Heart right ventricle (tissue), 16 donors: ENCODE results near the gene ATOX1. TPM values are rescaled to one million over a fixed set of nuclear protein-coding genes. Genes with fewer than 3 reads are reported as not detected.

Experiments used
- ATAC-seq, 8 donors: fragments of 200-7000 bp; cut with Tn5 transposase; one replicate each; pipeline ENCODE4 v1.9.1; 2020; ENCODE audit warnings: mild to moderate bottlenecking in 8 of 8, moderate library complexity in 8 of 8, moderate number of reproducible peaks in 1 of 8
- DNase-seq, 2 donors: peaks; one replicate each; pipeline ENCODE4 v3.0.0-alpha.2; 2020
- H3K27ac ChIP-seq, 10 donors: fragments of 200-600 bp; sonication (generic) in 2 of 10; one replicate each; pipeline versions ENCODE4 v1.5.0 to v1.8.0; 2020 to 2022; ENCODE audit warnings: mild to moderate bottlenecking in 3 of 10
- H3K27me3 ChIP-seq, 7 donors: fragments of 200-600 bp; one replicate each; pipeline ENCODE4 v1.8.0; 2021 to 2022; ENCODE audit warnings: mild to moderate bottlenecking in 2 of 7
- H3K36me3 ChIP-seq, 9 donors: fragments of 200-600 bp; sonication (generic) in 1 of 9; one replicate each; pipeline versions ENCODE4 v1.5.0 to v1.8.0; 2020 to 2022; ENCODE audit warnings: mild to moderate bottlenecking in 2 of 9
- H3K4me1 ChIP-seq, 9 donors: fragments of 200-600 bp; sonication (generic) in 1 of 9; one replicate each; pipeline versions ENCODE4 v1.5.0 to v1.8.0; 2020 to 2022; ENCODE audit warnings: mild to moderate bottlenecking in 4 of 9
- H3K4me3 ChIP-seq, 10 donors: fragments of 200-600 bp; sonication (generic) in 2 of 10; one replicate each; pipeline versions ENCODE4 v1.5.0 to v1.8.0; 2020 to 2022; ENCODE audit warnings: mild to moderate bottlenecking in 7 of 10, moderate library complexity in 2 of 10
- H3K9me3 ChIP-seq, 11 donors: fragments of 200-600 bp in 10 of 11; sonication (generic) in 2 of 11; one replicate each; pipeline versions ENCODE4 v1.5.0 to v1.8.0; 2013 to 2022; ENCODE audit warnings: mild to moderate bottlenecking in 2 of 11, control low read depth in 1 of 11, moderate library complexity in 1 of 11
- CTCF ChIP-seq, 9 donors: fragments of 200-600 bp; sonication (generic) in 2 of 9; IDR thresholded peaks; one replicate each; pipeline versions ENCODE4 v1.5.0 to v1.8.0; 2021 to 2022; ENCODE audit warnings: antibody characterized with exemption in 9 of 9, mild to moderate bottlenecking in 5 of 9, moderate library complexity in 1 of 9
- WGBS, 2 donors: extraction: QIAGEN DNeasy Blood & Tissue Kit; methylation state at CpG; one replicate each; pipeline ENCODE4 v1.1.7; 2013; ENCODE audit warnings: inconsistent platforms in 1 of 2; 5-methylcytosine and 5-hydroxymethylcytosine counted together
- intact Hi-C, 10 donors: fragments of 100-400 bp; cut with DNase I; formaldehyde crosslinking; loops; one replicate each; pipeline versions ENCODE4 v1.11.1 to v1.14.2; 2022
- polyA plus RNA-seq, 2 donors: library from polyadenylated mRNA; stranded (reverse); fragments of 200-250 nt; gene quantifications; one replicate each; pipeline ENCODE4 v1.2.3, GENCODE V29; 2013
- total RNA-seq, 10 donors: library from RNA; stranded (reverse); fragmentation: NEBNext Ultra II Directional in 3 of 10; extraction: Animal tissue kit (Norgen Biotek cat#: 25700) in 3 of 10; gene quantifications; one replicate each; pipeline versions ENCODE4 v1.2.1 to v1.2.4, GENCODE V29; 2021 to 2023
- donor health status: Arrhythmogenic right ventricular cardiomyopathy.
- donor health status: ischemic (EF 13 %, LVEDD 7.1; RV severe dilation, severe dysfunction).
- donor health status: healthy with polysubstance abuse.
- donor health status: DM: no; HTN: yes; CAD: no.
- donor health status: DM: no; HTN: no; CAD: no.
- donor health status: ischemic (EF 25% LVEDD 6.9; RV normal size, moderate dysfunction).
- donor health status: ischemic (EF 25% LVEDD 5.7; RV mildly dilated, moderate dysfunction).
- donor health status: healthy.
- donor health status: DM: yes; HTN: yes; CAD: no.
- donor health status: Ischemic cardiomyopathy.
- donor health status: ischemic (EF 35%, LVEDD 5.7; RV mildly dilated, moderate dysfunction).
- donor health status: nonischemic (EF 11% LVEDD 7.7; RV severe dilation, severe dysfunction).
- donor health status: DM: yes; HTN: yes; CAD: no.
- donor health status: PGD.
- donor health status: ischemic (EF 29% LVEDD 5.4; RV normal size, mild dysfunction).
- donor health status: nonischemic (EF 23%, LVEDD 6.1; RV moderate dilation, normal function).

ATOX1 gene
- total and polyA plus RNA-seq, 12 donors: 52.5 to 125 (median 67.3) TPM

DNA sequence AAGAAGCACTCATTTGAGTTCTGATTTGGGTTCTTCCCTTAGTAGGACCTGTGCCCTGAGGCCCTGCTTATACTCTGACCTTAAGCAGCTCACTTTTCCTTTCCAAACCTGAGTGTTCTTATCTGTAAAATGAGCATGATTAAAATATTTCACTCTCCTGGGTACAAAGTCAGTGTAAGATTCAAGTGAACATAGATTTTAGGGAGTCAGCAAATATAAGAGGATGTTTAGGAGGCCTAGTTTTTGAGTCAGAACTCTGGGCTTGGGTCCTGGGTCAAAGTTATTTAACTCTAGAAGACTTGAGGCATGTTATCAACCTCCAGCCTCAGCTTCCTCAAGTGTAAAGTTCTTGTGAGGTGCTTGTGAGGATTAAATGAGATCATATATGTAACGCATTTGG is 63.0 kb downstream of the ATOX1 start:
- H3K4me3 ChIP-seq: no peak overlapping the region
- DNase-seq (no peak), ATAC-seq (no peak)
- no peak for TF ChIP-seq CTCF (IDR thresholded peaks at IDR 0.05)
- intact Hi-C loops: loop anchor here in 1 of 10 donors (5.0 kb wide), 1 partner anchor 33 kb away; no protein-coding TSS in a partner anchor
- peaks cover 0 to 6% (median 0%) of the 10 kb centered on the region in 7 donors for H3K27me3 ChIP-seq
- H3K36me3 ChIP-seq: no peaks in the 10 kb centered on the region
- peaks cover 0 to 41% (median 25%) of the 10 kb centered on the region in 9 donors for H3K4me1 ChIP-seq
- no peaks in the 10 kb centered on the region for H3K9me3 ChIP-seq
- peak overlapping the region in 7 of 10 donors; percentile 36 to 89 (median 78) for H3K27ac ChIP-seq
- 91 to 93% methylated on average over 1 of the region's 1 CpG for WGBS, 2 donors

DNA sequence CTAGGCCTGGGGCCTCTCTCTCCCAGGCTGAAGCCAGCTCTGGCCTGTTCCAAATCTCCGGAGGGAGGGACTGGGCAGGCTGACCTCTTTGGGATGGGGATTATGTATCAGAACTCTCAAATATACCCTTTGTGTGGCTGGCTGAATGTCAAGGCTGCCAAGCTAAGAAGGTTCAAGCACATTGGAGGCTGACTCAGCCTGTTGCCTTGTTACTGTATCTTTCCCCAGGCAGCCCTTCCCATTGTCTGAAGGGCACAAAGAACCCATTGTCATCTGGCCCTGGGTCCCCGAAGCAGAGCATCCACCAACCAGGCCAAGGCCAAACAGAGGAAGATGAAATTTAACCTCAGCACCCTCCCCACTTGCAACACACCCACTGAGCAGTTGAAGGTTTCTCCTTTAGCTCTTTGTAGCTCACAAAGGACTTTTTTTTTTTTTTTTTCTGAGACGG is 64.4 kb downstream of the ATOX1 start:
- H3K27me3 ChIP-seq: peaks cover 0 to 6% (median 0%) of the 10 kb centered on the region in 7 donors
- no peak for TF ChIP-seq CTCF (IDR thresholded peaks at IDR 0.05)
- peaks cover 0 to 34% (median 13%) of the 10 kb centered on the region in 9 donors for H3K4me1 ChIP-seq
- no peak for DNase-seq
- intact Hi-C loops: no loop called here
- peak overlapping the region in 2 of 10 donors; percentile 9 to 53 for H3K27ac ChIP-seq
- no peak overlapping the region for H3K4me3 ChIP-seq
- H3K36me3 ChIP-seq: no peaks in the 10 kb centered on the region
- ATAC-seq: no peak
- WGBS, 2 donors: 78 to 84% methylated on average over 3 of the region's 3 CpGs
- H3K9me3 ChIP-seq: no peaks in the 10 kb centered on the region

Other genes starting within 250 kb of the ATOX1 start
- gene FAT2, start 167.3 kb downstream of the ATOX1 start, total RNA-seq: under 1 TPM in 7 of 10 donors, not detected in 3; 0.02 to 0.13 (median 0.02) TPM
- under 1 TPM in 1 of 2 donors, not detected in 1; 0.01 TPM for gene FAT2, start 167.3 kb downstream of the ATOX1 start, polyA plus RNA-seq
- 1,000 to 10,000 TPM in 1 of 10 donors, 100 to 1,000 TPM in 9; 261 to 1,135 (median 456) TPM for gene SPARC, start 71.7 kb downstream of the ATOX1 start, total RNA-seq
- gene SPARC, start 71.7 kb downstream of the ATOX1 start, polyA plus RNA-seq: 100 to 1,000 TPM; 144 to 924 TPM
- gene G3BP1, start 13.3 kb upstream of the ATOX1 start, total RNA-seq: 100 to 1,000 TPM in 9 of 10 donors, 10 to 100 TPM in 1; 91.8 to 132 (median 116) TPM
- 10 to 100 TPM; 10.6 to 16.6 TPM for gene G3BP1, start 13.3 kb upstream of the ATOX1 start, polyA plus RNA-seq
- not detected for gene GLRA1, start 166.2 kb upstream of the ATOX1 start, total RNA-seq
- not detected for gene GLRA1, start 166.2 kb upstream of the ATOX1 start, polyA plus RNA-seq